ENCODE results near the gene CKAP2. TPM values are rescaled to one million over a fixed set of nuclear protein-coding genes. Genes with fewer than 3 reads are reported as not detected.
A peak's percentile ranks its signal among the peaks of the same experiment; 100 is the strongest.
"Not testable (repeated sequence)": the region's sequence is repeated elsewhere in the genome, so short reads cannot be mapped to it uniquely, and the experiment has no call there.

The CKAP2 gene, protein sequence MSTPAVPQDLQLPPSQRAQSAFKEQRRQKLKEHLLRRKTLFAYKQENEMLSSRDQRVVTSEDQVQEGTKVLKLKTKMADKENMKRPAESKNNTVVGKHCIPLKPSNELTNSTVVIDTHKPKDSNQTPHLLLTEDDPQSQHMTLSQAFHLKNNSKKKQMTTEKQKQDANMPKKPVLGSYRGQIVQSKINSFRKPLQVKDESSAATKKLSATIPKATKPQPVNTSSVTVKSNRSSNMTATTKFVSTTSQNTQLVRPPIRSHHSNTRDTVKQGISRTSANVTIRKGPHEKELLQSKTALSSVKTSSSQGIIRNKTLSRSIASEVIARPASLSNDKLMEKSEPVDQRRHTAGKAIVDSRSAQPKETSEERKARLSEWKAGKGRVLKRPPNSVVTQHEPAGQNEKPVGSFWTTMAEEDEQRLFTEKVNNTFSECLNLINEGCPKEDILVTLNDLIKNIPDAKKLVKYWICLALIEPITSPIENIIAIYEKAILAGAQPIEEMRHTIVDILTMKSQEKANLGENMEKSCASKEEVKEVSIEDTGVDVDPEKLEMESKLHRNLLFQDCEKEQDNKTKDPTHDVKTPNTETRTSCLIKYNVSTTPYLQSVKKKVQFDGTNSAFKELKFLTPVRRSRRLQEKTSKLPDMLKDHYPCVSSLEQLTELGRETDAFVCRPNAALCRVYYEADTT
- 41.3 and 45.0 TPM in 2 replicates for total RNA-seq (2014; rRNA removed; shearing (Covaris generic))
- polyA plus RNA-seq (2015; cell fraction: cytosol; rRNA removed), result 34.6 and 39.2 TPM in 2 replicates
- 35.1 and 40.6 TPM in 2 replicates for polyA plus RNA-seq (2015; cell fraction: nucleus; rRNA removed)

DNA sequence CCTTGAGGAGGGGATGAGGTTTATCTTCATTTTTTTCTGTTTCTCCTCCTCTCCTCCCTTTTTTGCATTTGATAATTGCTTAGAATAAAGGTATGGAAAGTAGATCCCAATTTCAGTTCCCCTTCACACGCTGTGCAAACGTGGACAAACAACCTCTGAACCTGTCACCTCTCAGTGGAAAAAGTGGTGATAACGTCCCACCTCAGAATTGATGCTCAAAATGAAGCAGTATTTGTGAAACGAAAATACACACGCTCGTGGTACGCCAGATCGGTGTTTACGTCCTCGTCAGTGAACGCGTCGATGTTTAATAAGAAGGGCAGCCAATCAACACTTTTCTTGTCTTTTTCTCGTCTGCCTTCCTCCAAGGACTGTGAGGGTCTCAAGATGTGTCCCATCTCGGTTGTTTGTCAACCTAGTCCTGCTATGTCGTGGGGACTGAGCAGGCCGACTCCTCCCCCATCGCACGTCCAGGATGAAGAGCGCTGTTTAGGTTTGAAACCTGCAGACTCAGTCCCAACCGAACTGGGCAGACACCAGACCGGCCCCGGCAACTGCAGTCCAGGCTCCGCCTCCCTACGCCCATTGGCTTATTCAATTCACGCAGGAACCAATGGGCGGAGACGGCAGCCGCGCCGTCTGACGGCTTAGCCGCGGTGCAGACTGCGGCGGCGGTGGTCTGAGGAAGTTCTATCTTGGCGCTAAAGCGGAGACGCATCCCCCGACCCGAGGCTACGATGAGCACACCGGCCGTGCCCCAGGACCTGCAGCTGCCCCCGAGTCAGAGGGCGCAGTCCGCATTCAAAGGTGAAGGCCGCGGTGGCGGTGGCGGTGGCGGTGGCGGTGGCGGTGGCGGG lies at the start of gene CKAP2:
Gene CKAP2 (plus strand): TSS at position 659 of the 857 bp plus-strand sequence. CDS start 79 bp downstream, at position 738.
- peak; percentile 97 for DNase-seq (ENCODE audit: low read depth, low spot score)
- in situ Hi-C loops (cut with HindIII; ENCODE audit: low pct_unique_long_range_greater_than_20kb, low sequenced_read_pairs), result no loop called here

DNA sequence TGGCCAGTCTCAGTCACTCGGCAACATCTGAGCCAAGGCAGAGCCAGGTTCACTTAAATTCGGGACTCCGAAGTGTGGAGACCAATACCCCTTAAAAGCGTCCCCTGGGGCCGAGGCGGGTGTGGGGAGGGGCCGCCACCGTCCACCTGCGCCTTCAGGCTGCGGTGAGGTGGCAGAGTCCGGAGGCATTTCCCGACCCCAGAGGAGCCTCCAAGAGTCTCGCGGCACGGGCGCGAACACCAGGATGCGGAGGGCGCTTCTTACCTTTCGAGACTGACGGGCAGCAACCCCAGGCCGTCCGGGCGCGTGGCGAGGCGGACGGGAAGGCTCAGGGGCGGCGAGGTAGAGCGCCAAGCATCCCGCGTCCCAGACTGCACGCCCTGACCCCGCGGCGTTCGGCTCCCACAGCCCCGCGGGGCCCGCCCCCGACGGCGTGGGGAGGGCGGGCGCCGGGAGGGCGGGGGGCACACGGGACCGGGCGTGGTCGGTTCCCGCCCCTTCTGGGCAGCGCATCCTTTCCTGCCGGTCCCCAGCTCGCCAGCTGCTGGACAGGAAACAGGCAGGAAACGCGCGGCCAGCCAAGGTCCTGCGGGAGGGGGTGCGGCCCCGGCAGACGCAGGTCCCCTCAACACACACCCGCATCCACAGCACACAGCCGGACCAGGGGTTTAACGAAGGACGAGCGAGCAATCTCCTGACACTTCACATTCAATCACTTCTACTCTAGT lies 49.3 kb upstream of the CKAP2 start, which contains the start of gene THSD1:
Gene THSD1 (minus strand): TSS at position 406 of the 728 bp plus-strand sequence. CDS start 3,572 bp downstream, outside the sequence.
- DNase-seq (ENCODE audit: low read depth, low spot score), result no peak
- in situ Hi-C loops (cut with HindIII; ENCODE audit: low pct_unique_long_range_greater_than_20kb, low sequenced_read_pairs), result no loop called here

DNA sequence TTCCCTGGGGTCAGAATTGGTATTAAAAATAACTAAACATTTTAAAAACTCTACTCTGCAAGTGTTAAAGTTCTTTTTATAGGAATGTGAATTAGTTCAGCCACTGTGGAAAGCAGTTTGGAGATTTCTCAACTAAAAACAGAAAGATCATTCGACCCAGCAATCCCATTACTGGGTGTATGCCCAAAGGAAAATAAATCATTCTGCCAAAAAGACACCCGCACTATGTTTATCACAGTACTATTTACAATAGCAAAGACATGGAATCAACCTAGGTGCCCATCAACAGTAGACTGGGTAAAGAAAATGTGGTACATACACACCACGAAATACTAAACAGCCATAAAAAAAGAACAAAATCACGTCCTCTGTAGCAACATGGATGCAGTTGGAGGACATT lies 48.6 kb upstream of the CKAP2 start:
- no peak for DNase-seq (ENCODE audit: low read depth, low spot score)
- in situ Hi-C loops (cut with HindIII; ENCODE audit: low pct_unique_long_range_greater_than_20kb, low sequenced_read_pairs), result no loop called here

DNA sequence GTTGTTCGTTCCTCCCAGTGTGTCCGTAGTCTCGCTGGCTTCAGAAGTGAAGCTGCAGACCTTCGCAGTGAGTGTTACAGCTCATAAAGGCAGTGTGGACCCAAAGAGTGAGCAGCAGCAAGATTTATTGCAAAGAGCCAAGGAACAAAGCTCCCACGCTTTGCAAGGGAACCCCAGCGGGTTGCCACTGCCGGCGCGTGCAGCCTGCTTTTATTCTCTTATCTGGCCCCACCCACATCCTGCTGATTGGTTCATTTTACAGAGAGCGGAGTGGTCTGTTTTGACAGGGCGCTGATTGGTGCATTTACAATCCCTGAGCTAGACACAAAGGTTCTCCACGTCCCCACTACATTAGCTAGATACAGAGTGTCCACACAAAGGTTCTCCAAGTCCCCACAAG lies 47.8 kb upstream of the CKAP2 start:
- DNase-seq (ENCODE audit: low read depth, low spot score); in situ Hi-C loops (cut with HindIII; ENCODE audit: low pct_unique_long_range_greater_than_20kb, low sequenced_read_pairs): not testable (repeated sequence)

DNA sequence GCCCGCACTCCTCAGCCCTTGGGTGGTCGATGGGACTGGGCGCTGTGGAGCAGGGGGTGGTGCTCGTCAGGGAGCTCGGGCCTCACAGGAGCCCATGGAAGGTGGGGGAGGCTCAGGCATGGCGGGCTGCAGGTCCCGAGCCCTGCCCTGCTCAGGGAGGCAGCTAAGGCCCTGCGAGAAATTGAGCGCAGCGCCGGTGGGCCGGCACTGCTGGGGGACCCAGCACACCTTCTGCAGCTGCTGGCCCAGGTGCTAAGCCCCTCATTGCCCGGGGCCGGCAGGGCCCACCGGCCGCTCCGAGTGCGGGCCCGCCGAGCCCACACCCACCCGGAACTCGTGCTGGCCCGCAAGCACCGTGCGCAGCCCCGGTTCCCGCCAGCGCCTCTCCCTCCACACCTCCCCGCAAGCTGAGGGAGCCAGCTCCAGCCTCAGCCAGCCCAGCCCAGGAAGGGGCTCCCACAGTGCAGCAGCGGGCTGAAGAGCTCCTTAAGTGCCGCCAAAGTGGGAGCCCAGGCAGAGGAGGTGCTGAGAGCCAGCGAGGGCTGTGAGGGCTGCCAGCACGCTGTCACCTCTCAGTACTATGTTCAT lies 47.1 kb upstream of the CKAP2 start:
- in situ Hi-C loops (cut with HindIII; ENCODE audit: low pct_unique_long_range_greater_than_20kb, low sequenced_read_pairs); DNase-seq (ENCODE audit: low read depth, low spot score): not testable (repeated sequence)

DNA sequence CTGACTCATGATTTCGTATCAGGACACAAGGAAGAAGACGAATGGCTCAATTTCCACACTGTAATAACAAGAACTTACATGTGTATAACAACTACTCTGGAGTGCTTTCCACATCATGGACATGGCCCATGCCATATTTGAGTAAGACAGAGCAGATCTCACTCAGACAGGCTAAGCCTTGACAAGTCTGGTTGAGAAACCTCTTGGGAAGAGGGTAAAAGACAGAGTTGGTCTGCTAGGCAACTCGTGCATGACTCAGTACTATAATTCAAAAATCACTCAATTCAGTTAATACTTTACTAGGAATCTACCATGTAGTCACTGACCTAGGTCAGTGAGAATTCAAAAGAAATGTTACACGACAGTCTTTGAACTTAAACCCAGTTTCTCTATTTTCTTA lies 43.6 kb upstream of the CKAP2 start:
- DNase-seq (ENCODE audit: low read depth, low spot score), result no peak
- in situ Hi-C loops (cut with HindIII; ENCODE audit: low pct_unique_long_range_greater_than_20kb, low sequenced_read_pairs), result no loop called here

DNA sequence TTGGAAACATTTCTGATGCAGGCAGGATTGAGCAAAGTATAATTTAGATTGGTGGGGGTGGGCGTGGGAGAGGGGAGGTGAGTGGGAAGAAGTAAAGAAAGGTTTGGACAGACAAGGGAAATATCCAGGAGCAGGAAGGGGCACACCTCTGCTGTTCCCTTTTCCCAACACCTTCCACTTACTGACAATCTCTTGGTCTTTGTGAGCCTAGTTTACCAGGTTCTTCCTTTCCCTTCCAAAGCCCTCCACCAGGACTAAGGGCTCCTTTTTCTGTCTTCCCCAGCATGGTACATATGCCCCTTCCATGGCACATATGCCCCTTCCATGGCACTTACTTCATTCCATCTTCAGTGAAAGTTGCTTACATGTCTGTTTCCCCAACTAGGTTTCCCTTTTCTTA lies 43.1 kb upstream of the CKAP2 start:
- no peak for DNase-seq (ENCODE audit: low read depth, low spot score)
- in situ Hi-C loops (cut with HindIII; ENCODE audit: low pct_unique_long_range_greater_than_20kb, low sequenced_read_pairs), result no loop called here

DNA sequence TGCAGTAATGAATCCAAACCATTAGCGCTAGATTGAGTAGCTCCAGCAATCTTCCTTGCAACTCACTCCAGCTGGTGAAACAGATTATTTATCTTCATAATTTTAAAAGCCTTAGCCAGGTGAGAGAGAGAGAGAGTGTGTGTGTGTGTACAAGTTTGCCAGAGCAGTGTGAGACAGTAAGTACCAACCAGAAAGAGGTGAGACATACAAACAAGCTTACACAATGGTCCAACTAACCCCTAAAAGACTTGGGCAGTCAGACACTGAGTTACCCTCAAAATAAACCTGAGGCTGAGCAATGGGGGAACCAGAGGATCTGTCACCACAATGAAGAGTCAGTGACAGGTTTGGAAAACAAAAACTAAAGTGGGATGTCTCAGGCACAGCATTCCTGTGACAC lies 41.2 kb upstream of the CKAP2 start:
- DNase-seq (ENCODE audit: low read depth, low spot score), result no peak
- in situ Hi-C loops (cut with HindIII; ENCODE audit: low pct_unique_long_range_greater_than_20kb, low sequenced_read_pairs), result no loop called here

DNA sequence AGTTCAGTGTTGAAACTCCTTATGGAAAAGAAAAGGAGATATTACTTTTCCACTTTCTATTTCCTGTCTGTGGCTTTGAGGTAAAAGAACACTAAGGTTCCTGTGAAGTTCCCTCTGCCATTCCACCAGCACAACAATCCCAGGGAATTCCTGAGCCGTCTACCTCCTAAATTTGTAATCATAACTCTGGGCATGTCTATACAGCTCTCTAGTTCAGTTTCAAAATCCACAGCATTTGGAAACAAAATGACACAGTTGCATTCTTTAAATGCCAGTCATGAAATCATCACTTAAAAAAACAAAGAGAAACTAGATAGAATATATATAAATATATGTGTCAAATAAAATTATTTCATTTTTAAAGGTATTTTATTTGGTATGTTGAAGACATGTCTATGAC lies 40.3 kb upstream of the CKAP2 start:
- in situ Hi-C loops (cut with HindIII; ENCODE audit: low pct_unique_long_range_greater_than_20kb, low sequenced_read_pairs), result no loop called here
- no peak for DNase-seq (ENCODE audit: low read depth, low spot score)

DNA sequence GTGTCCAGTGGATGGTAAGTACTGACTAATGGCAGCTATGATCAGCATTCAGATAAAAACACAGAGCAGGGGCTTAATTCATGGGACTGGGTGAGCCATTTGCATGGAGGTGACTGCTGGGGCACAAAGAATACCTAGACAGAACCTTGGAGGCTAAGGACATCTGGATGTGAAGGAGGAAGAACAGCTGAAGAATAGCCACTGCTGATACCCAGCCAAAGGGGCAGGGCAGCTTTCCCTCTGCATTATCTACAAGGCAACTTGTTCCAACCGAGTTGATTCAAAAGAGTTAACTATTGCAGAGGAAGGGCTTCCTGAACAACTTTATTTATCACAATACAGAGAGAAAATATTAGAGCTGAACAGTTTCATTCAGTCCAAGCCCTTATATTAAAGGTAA lies 36.2 kb upstream of the CKAP2 start:
- in situ Hi-C loops (cut with HindIII; ENCODE audit: low pct_unique_long_range_greater_than_20kb, low sequenced_read_pairs), result no loop called here
- DNase-seq (ENCODE audit: low read depth, low spot score), result no peak

DNA sequence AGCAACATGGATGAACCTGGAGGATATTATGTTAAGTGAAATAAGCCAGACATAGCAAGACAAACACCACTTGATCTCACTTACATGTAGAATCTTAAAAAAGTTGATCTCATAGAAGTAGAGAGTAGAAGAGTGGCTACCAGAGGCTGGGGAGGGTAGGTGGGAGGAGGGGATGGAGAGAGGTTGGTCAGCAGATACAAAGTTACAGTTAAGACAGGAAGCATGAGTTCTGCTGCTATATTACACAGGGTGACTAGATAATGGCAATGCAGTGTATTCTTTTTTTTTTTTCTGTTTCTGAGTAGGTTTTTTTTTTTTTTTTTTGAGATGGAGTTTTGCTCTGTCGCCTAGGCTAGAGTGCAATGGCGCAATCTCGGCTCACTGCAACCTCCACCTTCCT lies 34.1 kb upstream of the CKAP2 start:
- in situ Hi-C loops (cut with HindIII; ENCODE audit: low pct_unique_long_range_greater_than_20kb, low sequenced_read_pairs), result no loop called here
- no peak for DNase-seq (ENCODE audit: low read depth, low spot score)

DNA sequence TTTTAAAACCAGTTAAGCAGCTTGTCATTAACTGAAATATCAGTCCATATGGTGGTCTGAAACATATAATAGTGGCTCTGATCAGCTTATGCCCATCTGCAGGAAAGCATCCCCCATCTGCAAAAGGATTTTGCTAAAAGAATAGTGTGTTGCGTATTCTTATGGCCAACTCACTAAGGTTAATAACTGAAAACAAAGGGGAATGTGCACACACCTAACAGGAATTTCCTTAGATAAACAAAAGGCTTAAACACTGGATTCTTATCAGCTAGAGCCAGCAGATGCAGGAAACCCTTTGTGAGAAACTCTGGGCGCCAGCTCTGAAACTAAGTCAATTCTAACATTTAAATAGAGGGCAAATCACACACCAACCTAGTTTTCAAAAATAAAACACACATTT lies 27.0 kb upstream of the CKAP2 start:
- in situ Hi-C loops (cut with HindIII; ENCODE audit: low pct_unique_long_range_greater_than_20kb, low sequenced_read_pairs), result no loop called here
- no peak for DNase-seq (ENCODE audit: low read depth, low spot score)

DNA sequence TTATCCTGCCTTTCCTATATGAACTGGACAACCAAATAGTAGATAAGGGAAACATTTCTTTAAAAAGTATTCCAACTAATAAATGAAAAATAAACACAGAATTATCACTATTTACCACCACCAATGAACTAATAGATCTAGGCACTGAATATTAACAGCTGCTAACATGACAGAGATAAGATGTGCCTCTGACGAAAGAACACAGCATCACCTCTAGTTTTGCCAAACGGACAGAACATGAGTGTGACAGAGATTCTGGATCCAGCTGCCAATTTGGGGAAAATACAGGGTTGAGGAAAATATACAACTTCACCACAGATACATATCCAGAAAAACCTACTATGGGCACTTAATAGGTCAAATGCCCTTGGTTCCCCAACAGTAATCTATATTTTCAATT lies 22.8 kb upstream of the CKAP2 start:
- in situ Hi-C loops (cut with HindIII; ENCODE audit: low pct_unique_long_range_greater_than_20kb, low sequenced_read_pairs), result no loop called here
- DNase-seq (ENCODE audit: low read depth, low spot score), result no peak

DNA sequence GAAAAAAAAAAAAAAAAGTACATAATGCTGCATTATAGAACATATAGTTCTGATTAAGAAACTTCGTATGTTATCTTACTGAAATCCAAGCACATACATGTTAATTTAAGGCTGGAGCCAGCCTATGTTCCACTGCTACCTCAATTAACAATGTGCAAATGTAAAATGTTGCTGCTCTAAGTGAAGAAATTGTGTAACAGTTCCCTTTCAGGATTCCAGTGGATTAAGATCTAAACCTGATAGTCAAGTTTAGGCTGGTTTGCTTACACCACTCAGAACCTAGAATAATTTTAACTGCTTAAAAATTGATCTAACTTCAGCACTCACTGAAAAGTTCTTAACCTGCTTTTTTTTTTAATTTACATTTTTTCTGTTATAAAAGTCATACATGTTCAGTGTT lies 9.0 kb upstream of the CKAP2 start:
- no peak for DNase-seq (ENCODE audit: low read depth, low spot score)
- in situ Hi-C loops (cut with HindIII; ENCODE audit: low pct_unique_long_range_greater_than_20kb, low sequenced_read_pairs), result no loop called here

DNA sequence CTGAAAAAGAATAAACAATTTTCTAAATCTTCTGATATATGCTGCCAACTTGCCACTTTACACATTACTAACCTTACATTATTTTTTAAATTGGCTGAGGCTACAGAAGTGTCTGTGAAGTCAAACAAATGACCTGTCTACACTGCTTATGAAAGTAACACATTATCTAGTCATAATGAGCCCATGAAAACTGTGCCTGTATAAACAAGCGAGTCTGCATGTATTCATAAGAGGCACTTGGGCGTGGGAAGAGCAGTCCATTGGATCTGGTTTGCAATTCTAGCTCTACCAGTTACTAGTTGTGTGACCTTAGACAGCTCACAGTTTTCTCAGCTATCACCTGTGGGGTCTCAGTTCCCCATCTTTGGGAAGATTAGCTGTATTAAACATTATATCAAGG lies 7.9 kb upstream of the CKAP2 start:
- no peak for DNase-seq (ENCODE audit: low read depth, low spot score)
- in situ Hi-C loops (cut with HindIII; ENCODE audit: low pct_unique_long_range_greater_than_20kb, low sequenced_read_pairs), result no loop called here

DNA sequence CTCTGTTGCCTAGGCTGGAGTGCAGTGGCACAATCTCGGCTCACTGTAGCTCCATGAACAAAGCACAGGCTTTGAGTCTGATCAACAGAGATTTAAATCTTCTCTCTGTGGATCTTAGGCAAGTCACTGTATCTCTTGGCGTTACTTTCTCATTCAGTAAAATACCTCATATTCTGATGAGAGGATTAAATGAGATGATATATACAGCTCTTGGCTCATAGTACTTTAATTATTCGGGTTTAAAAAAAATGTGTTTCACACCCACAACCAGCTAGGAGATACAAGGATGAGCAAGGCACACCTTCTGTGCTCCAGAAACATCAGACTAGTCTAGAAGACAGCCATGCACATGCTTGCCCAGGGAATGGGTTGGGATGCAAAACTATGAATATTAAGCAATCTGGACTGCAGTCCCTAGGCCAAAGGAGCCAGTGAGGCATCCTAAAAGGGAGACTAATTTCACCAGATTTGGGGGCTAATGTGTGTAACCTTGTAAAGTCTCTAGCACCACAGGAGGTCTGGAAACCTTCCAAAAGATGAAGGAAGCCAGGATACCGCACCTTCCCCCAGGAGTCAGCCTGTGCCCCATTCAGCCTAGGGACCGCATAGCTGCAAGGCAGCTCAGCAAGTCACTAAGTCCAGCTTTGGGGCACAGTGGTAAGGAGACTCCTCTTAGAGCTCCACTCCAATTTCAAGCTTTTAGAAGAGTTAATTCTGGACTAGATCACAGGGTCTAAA lies 7.3 kb upstream of the CKAP2 start:
- in situ Hi-C loops (cut with HindIII; ENCODE audit: low pct_unique_long_range_greater_than_20kb, low sequenced_read_pairs), result no loop called here
- DNase-seq (ENCODE audit: low read depth, low spot score), result no peak
